Uterus (tissue), 4 donors: ENCODE measurements around the gene UXT. TPM values are rescaled to one million over a fixed set of nuclear protein-coding genes. Genes with fewer than 3 reads are reported as not detected.
"Not testable (repeated sequence)": the region's sequence is repeated elsewhere in the genome, so short reads cannot be mapped to it uniquely, and the experiment has no call there.

Experiments used
- DNase-seq, 2 donors: peaks; one replicate each; pipeline ENCODE4 v3.0.0-alpha.2; 2019 to 2020
- H3K27ac ChIP-seq, 2 donors: fragments of 200-600 bp; sonication (generic); 1 replicate in 1 of 2; 2 replicates in 1 of 2; pipeline ENCODE4 v1.5.1; 2016 to 2018
- H3K27me3 ChIP-seq, 2 donors: fragments of 200-600 bp; sonication (generic); one replicate each; pipeline ENCODE4 v1.5.1; 2018 to 2019; ENCODE audit warnings: control low read depth in 1 of 2
- H3K36me3 ChIP-seq, 2 donors: fragments of 200-600 bp; sonication (generic); one replicate each; pipeline ENCODE4 v1.5.1; 2019; ENCODE audit warnings: control low read depth in 1 of 2
- H3K4me1 ChIP-seq, 2 donors: fragments of 200-600 bp; sonication (generic); one replicate each; pipeline ENCODE4 v1.5.1; 2018 to 2019; ENCODE audit warnings: control low read depth in 1 of 2
- H3K4me3 ChIP-seq, 2 donors: fragments of 200-600 bp; sonication (generic); 1 replicate in 1 of 2; 2 replicates in 1 of 2; pipeline ENCODE4 v1.5.1; 2018 to 2019; ENCODE audit warnings: mild to moderate bottlenecking in 1 of 2
- H3K9me3 ChIP-seq, 2 donors: fragments of 200-600 bp; sonication (generic); one replicate each; pipeline ENCODE4 v1.5.1; 2019; ENCODE audit warnings: control low read depth in 1 of 2
- POLR2A ChIP-seq, 2 donors: fragments of 450-650 bp; IDR thresholded peaks; one replicate each; pipeline ENCODE4 v1.6.1; 2016; ENCODE audit warnings: antibody characterized with exemption in 2 of 2, mild to moderate bottlenecking in 1 of 2, moderate library complexity in 1 of 2
- intact Hi-C: fragments of 100-400 bp; cut with DNase I; formaldehyde crosslinking; loops from one replicate; pipeline ENCODE4 v1.15.1; 2023; ENCODE audit warnings: low total_unique reads
- total RNA-seq, 4 donors: library from RNA; depleted of rRNA in 3 of 4; stranded (reverse); fragments of >200 nt in 3 of 4; gene quantifications; one replicate each; pipeline versions ENCODE4 v1.1.0 to v1.2.4, GENCODE V29; 2014 to 2023
- TF ChIP-seq, protein P1 (sequence below), 4 experiments: fragments of 200-600 bp in 2 of 4; fragments of 450-650 bp in 2 of 4; sonication (generic) in 2 of 4; IDR thresholded peaks; one replicate each; pipeline ENCODE4 v1.5.1; 2016 to 2019; ENCODE audit warnings: antibody characterized with exemption in 4 of 4, mild to moderate bottlenecking in 2 of 4, moderate library complexity in 1 of 4
- donor health status: DM: yes; HTN: yes; CAD: no.

The UXT gene
- total RNA-seq, 4 donors from 2014 or later = 58.2 to 900 (median 216) TPM

DNA sequence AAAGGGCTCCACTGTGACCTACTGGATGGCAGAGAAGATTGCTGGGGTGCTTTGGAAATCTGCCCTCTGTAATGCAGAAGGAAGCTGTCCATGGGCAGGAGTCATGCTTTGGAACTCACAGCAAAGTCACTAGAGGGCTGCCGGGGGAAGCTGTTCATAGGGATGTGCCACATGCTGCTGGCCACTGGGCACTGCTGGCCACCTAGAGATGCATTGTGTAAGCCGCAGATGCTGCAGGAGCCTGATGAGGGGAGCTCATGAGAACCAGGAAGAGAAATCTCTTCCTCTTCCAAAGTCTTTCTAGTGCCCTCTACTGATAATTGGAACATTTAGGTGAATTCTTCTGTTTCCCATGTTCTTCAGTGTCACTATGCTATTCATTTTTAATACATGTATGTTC lies 31.2 kb upstream of the UXT start:
- H3K4me1 ChIP-seq = no peaks in the 10 kb centered on the region
- H3K4me3 ChIP-seq = no peak overlapping the region
- intact Hi-C loops = no loop called here
- H3K9me3 ChIP-seq = no peaks in the 10 kb centered on the region
- no peaks in the 10 kb centered on the region for H3K36me3 ChIP-seq
- TF ChIP-seq, protein P1, sequence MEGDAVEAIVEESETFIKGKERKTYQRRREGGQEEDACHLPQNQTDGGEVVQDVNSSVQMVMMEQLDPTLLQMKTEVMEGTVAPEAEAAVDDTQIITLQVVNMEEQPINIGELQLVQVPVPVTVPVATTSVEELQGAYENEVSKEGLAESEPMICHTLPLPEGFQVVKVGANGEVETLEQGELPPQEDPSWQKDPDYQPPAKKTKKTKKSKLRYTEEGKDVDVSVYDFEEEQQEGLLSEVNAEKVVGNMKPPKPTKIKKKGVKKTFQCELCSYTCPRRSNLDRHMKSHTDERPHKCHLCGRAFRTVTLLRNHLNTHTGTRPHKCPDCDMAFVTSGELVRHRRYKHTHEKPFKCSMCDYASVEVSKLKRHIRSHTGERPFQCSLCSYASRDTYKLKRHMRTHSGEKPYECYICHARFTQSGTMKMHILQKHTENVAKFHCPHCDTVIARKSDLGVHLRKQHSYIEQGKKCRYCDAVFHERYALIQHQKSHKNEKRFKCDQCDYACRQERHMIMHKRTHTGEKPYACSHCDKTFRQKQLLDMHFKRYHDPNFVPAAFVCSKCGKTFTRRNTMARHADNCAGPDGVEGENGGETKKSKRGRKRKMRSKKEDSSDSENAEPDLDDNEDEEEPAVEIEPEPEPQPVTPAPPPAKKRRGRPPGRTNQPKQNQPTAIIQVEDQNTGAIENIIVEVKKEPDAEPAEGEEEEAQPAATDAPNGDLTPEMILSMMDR (IDR thresholded peaks at IDR 0.05) = no peak
- TF ChIP-seq POLR2A (IDR thresholded peaks at IDR 0.05) = no peak
- H3K27me3 ChIP-seq = no peaks in the 10 kb centered on the region
- H3K27ac ChIP-seq = no peak overlapping the region
- no peak for DNase-seq

DNA sequence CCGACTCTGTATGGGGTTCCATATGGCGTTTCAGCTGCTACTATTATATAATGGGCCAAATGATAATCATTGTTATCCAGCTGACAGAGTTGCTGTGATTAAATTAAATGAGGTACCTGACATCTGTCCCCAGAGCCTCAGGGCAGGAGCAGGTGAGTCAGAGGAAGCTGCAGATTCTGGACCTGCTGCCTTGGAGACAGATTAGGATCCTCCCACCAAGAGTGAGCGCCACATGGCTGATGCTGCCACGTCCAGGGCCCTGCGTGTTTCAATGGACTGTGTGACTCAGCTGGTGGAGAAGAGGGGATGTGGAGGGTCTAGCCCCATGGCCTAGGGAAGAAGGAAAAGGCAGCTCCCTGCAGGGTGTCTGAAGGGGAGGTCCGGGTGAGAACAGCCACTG lies 28.3 kb upstream of the UXT start:
- no peak for DNase-seq
- no peaks in the 10 kb centered on the region for H3K27me3 ChIP-seq
- no peaks in the 10 kb centered on the region for H3K36me3 ChIP-seq

DNA sequence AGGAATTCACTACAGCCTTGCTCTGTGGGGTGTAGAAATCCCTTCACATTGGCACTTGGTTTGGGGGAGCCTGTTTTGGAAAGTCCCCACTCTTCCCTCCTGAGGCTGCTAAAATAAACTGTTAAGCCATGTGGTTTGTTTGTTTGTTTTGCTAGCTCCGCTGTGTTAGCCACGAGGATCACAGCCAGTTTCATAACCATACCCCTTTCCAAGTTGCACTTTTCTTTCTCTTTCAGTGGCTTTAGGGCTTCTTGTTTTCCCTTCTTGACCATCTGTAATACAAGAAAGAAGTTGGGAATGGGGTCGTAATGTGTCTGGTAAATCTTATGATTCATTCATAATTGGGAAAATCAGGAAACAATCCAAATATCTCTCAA lies 24.8 kb upstream of the UXT start:
- no peaks in the 10 kb centered on the region for H3K9me3 ChIP-seq
- H3K4me3 ChIP-seq = no peak overlapping the region
- no peak overlapping the region for H3K27ac ChIP-seq
- no peak for DNase-seq
- H3K27me3 ChIP-seq = no peaks in the 10 kb centered on the region
- H3K4me1 ChIP-seq = no peaks in the 10 kb centered on the region
- TF ChIP-seq, protein P1 (IDR thresholded peaks at IDR 0.05) = no peak
- no peak for TF ChIP-seq POLR2A (IDR thresholded peaks at IDR 0.05)
- H3K36me3 ChIP-seq = no peaks in the 10 kb centered on the region
- intact Hi-C loops = no loop called here

More for the DNA sequence above, 28.3 kb upstream of the UXT start:
- intact Hi-C loops = no loop called here
- Histone ChIP-seq H3K27ac (no peak overlapping the region), H3K4me1 (no peaks in the 10 kb centered on the region), H3K9me3 (no peaks in the 10 kb centered on the region), H3K4me3 (no peak overlapping the region)
- TF ChIP-seq, protein P1 (IDR thresholded peaks at IDR 0.05) = no peak
- no peak for TF ChIP-seq POLR2A (IDR thresholded peaks at IDR 0.05)

DNA sequence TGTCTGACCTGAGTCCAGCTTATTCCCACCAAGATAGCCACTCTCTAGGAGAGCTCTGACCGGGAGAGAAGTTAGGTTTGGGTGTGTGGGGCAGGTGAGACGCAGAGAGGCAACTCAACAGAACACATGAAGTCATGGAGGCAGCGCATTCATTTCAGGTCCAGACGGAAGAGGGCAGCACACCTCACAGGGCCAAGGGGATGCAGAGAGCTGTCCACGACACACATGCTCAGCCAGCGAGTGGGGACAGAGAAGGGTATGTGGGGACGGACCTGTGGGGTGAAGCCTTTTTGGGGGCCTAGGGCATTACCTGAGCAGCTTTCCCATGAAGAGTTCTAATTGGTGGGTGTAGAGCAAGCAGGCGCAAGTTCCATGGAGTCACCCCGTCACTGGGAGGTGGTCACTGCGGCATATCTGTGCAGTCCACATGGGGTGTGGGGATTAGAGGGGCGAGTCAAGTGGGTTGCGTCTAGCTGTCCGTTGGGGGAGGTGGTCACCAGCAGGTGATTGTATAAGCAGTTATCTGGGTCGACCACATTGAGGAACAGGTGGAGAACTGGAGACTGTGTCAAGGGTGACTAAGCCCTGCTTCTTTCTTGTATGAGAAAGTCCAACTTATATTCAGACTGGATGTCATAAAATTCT lies 24.3 kb upstream of the UXT start:
- no peak for DNase-seq
- intact Hi-C loops = no loop called here
- TF ChIP-seq POLR2A (IDR thresholded peaks at IDR 0.05) = no peak
- TF ChIP-seq, protein P1 (IDR thresholded peaks at IDR 0.05) = no peak
- Histone ChIP-seq H3K4me3 (no peak overlapping the region), H3K27ac (no peak overlapping the region), H3K27me3 (no peaks in the 10 kb centered on the region), H3K4me1 (no peaks in the 10 kb centered on the region), H3K9me3 (no peaks in the 10 kb centered on the region), H3K36me3 (no peaks in the 10 kb centered on the region)

DNA sequence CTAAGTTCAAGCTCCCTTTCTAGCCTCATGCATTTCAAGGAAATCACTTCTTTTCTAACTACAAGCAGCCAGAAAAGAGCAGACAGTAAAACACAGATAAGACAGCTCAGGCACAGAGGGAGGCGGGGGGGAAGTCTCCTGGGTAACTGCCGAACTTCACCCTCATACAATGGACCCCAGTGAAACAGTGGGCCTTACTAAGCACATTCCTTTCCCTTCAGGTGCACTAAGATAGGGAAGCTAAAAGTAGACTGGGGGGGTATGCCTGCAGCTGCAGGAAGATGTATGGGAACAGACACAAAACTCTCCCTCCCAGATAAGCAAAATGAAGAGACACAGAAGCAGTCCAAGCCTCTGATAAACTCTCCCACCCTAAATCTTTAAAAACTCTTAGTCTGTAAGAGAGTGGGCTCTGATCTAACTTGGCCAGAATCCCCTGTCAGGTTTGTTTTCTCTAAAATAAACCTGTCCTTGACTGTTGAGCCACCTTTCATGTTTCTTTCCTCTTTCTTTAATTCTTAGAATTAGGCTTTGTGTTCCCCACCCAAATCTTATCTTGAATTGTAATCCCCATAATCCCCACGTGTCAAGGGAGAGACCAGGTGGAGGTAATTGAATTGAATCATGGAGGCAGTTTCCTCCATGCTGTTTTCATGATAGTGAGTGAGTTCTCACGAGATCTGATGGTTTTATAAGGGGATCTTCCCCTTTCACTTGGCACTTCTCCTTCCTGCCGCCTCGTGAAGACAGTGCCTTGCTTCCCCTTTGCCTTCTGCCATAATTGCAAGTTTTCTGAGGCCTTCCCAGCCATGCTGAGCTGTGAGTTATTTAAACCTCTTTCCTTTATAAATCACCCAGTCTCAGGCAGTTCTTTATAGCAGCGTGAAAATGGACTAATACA lies 17.2 kb upstream of the UXT start:
- DNase-seq, H3K27ac ChIP-seq, H3K9me3 ChIP-seq, H3K4me3 ChIP-seq, H3K36me3 ChIP-seq, H3K4me1 ChIP-seq, H3K27me3 ChIP-seq, intact Hi-C loops: not testable (repeated sequence)
